Subcutaneous abdominal adipose tissue (tissue), 5 donors: Measurements from ENCODE around the gene RNF217.

Experiments
- H3K27ac ChIP-seq: one replicate; pipeline ENCODE4 v1.7.0; 2013; ENCODE audit warnings: low read depth, mild to moderate bottlenecking, inconsistent platforms, low read length, moderate library complexity
- H3K27me3 ChIP-seq, 5 donors: one replicate each; pipeline ENCODE4 v1.7.0; 2013; ENCODE audit warnings: low read length in 5 of 5, inconsistent platforms in 1 of 5; ENCODE audit not compliant: control insufficient read depth in 5 of 5, insufficient read depth in 4 of 5
- H3K36me3 ChIP-seq, 5 donors: one replicate each; pipeline ENCODE4 v1.7.0; 2013; ENCODE audit warnings: low read length in 5 of 5; ENCODE audit not compliant: control insufficient read depth in 5 of 5, insufficient read depth in 5 of 5
- H3K4me1 ChIP-seq, 5 donors: one replicate each; pipeline ENCODE4 v1.7.0; 2013; ENCODE audit warnings: low read length in 5 of 5, mild to moderate bottlenecking in 3 of 5, moderate library complexity in 1 of 5; ENCODE audit not compliant: control insufficient read depth in 5 of 5, insufficient read depth in 5 of 5
- H3K4me3 ChIP-seq, 5 donors: one replicate each; pipeline ENCODE4 v1.7.0; 2013; ENCODE audit warnings: low read length in 5 of 5, low read depth in 1 of 5
- H3K9ac ChIP-seq, 5 donors: one replicate each; pipeline ENCODE4 v1.7.0; 2013; ENCODE audit warnings: low read length in 5 of 5, mild to moderate bottlenecking in 4 of 5, moderate library complexity in 3 of 5
- H3K9me3 ChIP-seq, 5 donors: one replicate each; pipeline ENCODE4 v1.7.0; 2013; ENCODE audit warnings: low read length in 5 of 5; ENCODE audit not compliant: control insufficient read depth in 5 of 5
- donor health status: healthy.
- donor health status: healthy.
- donor health status: healthy.
- donor health status: healthy.
- donor health status: healthy.

Gene RNF217

GRCh38 chr6:125083684-125083990 lies 121.4 kb downstream of the RNF217 start:
- H3K4me1 ChIP-seq, result no peaks in the 10 kb centered on the region
- no peak overlapping the region for H3K27ac ChIP-seq
- no peaks in the 10 kb centered on the region for H3K27me3 ChIP-seq
- no peak overlapping the region for H3K4me3 ChIP-seq
- H3K36me3 ChIP-seq, result peaks cover 8 to 16% (median 13%) of the 10 kb centered on the region in 5 donors
- no peak overlapping the region for H3K9ac ChIP-seq
- no peaks in the 10 kb centered on the region for H3K9me3 ChIP-seq

- no peak overlapping the region for H3K9ac ChIP-seq
- no peak overlapping the region for H3K27ac ChIP-seq
- no peaks in the 10 kb centered on the region for H3K4me1 ChIP-seq
- H3K4me3 ChIP-seq, result no peak overlapping the region
- no peaks in the 10 kb centered on the region for H3K9me3 ChIP-seq
- H3K27me3 ChIP-seq, result no peaks in the 10 kb centered on the region
- peaks cover 10 to 18% (median 14%) of the 10 kb centered on the region in 5 donors for H3K36me3 ChIP-seq
Measured at GRCh38 chr6:125086716-125087115, 124.5 kb downstream of the RNF217 start.

- Histone ChIP-seq H3K9ac (no peak overlapping the region), H3K36me3 (peaks cover 0 to 7% (median 3%) of the 10 kb centered on the region in 5 donors), H3K9me3 (no peaks in the 10 kb centered on the region), H3K27ac (no peak overlapping the region), H3K27me3 (no peaks in the 10 kb centered on the region), H3K4me3 (no peak overlapping the region), H3K4me1 (no peaks in the 10 kb centered on the region)
Measured at GRCh38 chr6:125088963-125089362, 126.7 kb downstream of the RNF217 start.

- Histone ChIP-seq H3K27ac (no peak overlapping the region), H3K36me3 (peaks cover 0 to 3% (median 0%) of the 10 kb centered on the region in 5 donors), H3K9me3 (no peaks in the 10 kb centered on the region), H3K4me1 (peaks cover 1 to 10% (median 5%) of the 10 kb centered on the region in 5 donors), H3K4me3 (no peak overlapping the region), H3K9ac (no peak overlapping the region), H3K27me3 (no peaks in the 10 kb centered on the region)
Measured at GRCh38 chr6:125094563-125094962, 132.3 kb downstream of the RNF217 start.

GRCh38 chr6:125095580-125096301 lies 133.5 kb downstream of the RNF217 start:
- Histone ChIP-seq H3K9ac (no peak overlapping the region), H3K27me3 (no peaks in the 10 kb centered on the region), H3K4me3 (no peak overlapping the region), H3K36me3 (peaks cover 0 to 3% (median 0%) of the 10 kb centered on the region in 5 donors), H3K9me3 (no peaks in the 10 kb centered on the region), H3K4me1 (peaks cover 3 to 10% (median 7%) of the 10 kb centered on the region in 5 donors), H3K27ac (peak overlapping the region; percentile 15)

GRCh38 chr6:125097186-125097585 lies 134.9 kb downstream of the RNF217 start:
- Histone ChIP-seq H3K9ac (no peak overlapping the region), H3K4me3 (no peak overlapping the region), H3K27me3 (no peaks in the 10 kb centered on the region), H3K9me3 (no peaks in the 10 kb centered on the region), H3K4me1 (peaks cover 3 to 12% (median 10%) of the 10 kb centered on the region in 5 donors), H3K36me3 (peaks cover 0 to 3% (median 0%) of the 10 kb centered on the region in 5 donors), H3K27ac (no peak overlapping the region)

GRCh38 chr6:125098253-125098652 lies 136.0 kb downstream of the RNF217 start:
- H3K36me3 ChIP-seq, result no peaks in the 10 kb centered on the region
- H3K4me3 ChIP-seq, result no peak overlapping the region
- H3K27me3 ChIP-seq, result no peaks in the 10 kb centered on the region
- no peaks in the 10 kb centered on the region for H3K9me3 ChIP-seq
- H3K9ac ChIP-seq, result no peak overlapping the region
- no peak overlapping the region for H3K27ac ChIP-seq
- H3K4me1 ChIP-seq, result peaks cover 3 to 19% (median 15%) of the 10 kb centered on the region in 5 donors

- H3K4me1 ChIP-seq, result peaks cover 3 to 19% (median 15%) of the 10 kb centered on the region in 5 donors
Measured at GRCh38 chr6:125099211-125100073, 137.2 kb downstream of the RNF217 start.

GRCh38 chr6:125100074-125100652 lies 137.9 kb downstream of the RNF217 start:
- Histone ChIP-seq H3K9me3 (no peaks in the 10 kb centered on the region), H3K4me3 (peak overlapping the region; percentile 38 to 80 (median 72)), H3K36me3 (no peaks in the 10 kb centered on the region), H3K27me3 (no peaks in the 10 kb centered on the region), H3K9ac (peak overlapping the region in 4 of 5 donors; percentile 36 to 68 (median 50)), H3K4me1 (peaks cover 3 to 19% (median 15%) of the 10 kb centered on the region in 5 donors), H3K27ac (no peak overlapping the region)

More at GRCh38 chr6:125099211-125100073, 137.2 kb downstream of the RNF217 start:
- peak overlapping the region; percentile 64 to 80 (median 72) for H3K4me3 ChIP-seq
- H3K27me3 ChIP-seq, result no peaks in the 10 kb centered on the region
- no peaks in the 10 kb centered on the region for H3K9me3 ChIP-seq
- H3K36me3 ChIP-seq, result no peaks in the 10 kb centered on the region
- no peak overlapping the region for H3K27ac ChIP-seq
- H3K9ac ChIP-seq, result peak overlapping the region in 4 of 5 donors; percentile 36 to 68 (median 50)

- H3K4me1 ChIP-seq, result peaks cover 0 to 16% (median 13%) of the 10 kb centered on the region in 5 donors
- no peak overlapping the region for H3K9ac ChIP-seq
- H3K27me3 ChIP-seq, result no peaks in the 10 kb centered on the region
- H3K27ac ChIP-seq, result no peak overlapping the region
- no peaks in the 10 kb centered on the region for H3K9me3 ChIP-seq
- H3K36me3 ChIP-seq, result no peaks in the 10 kb centered on the region
- H3K4me3 ChIP-seq, result no peak overlapping the region
Measured at GRCh38 chr6:125101128-125101527, 138.9 kb downstream of the RNF217 start.
